DMS79 (cell line): ENCODE results near the gene CAMK1D.
"Not testable (repeated sequence)": the region's sequence is repeated elsewhere in the genome, so short reads cannot be mapped to it uniquely, and the experiment has no call there.

Experiments used
- DNase-seq: peaks from one replicate; lab custom pipeline; 2025; lab: John Stamatoyannopoulos, UW

CAMK1D gene

DNA sequence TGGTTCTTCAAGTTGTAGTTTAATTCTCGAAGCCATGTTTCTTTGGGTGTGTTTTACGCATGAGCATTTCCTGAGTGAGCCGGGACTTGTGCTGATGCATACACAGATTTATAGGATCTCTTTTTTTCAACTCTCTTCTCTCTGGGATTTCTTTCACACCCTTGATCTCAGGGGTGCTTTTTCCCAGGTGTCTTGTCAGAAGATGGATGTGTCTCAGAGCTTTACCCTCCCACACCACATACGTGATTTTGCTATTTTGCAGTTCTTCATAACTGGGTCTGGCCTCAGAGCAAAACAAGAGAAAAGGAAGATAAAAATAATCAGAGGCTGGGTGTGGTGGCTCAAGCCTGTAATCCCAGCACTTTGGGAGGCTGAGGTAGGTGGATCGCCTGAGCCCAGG lies 177.0 kb downstream of the CAMK1D start:
- no peak for DNase-seq

GRCh38 chr10:12529976-12530375 lies 180.6 kb downstream of the CAMK1D start:
- no peak for DNase-seq

DNA sequence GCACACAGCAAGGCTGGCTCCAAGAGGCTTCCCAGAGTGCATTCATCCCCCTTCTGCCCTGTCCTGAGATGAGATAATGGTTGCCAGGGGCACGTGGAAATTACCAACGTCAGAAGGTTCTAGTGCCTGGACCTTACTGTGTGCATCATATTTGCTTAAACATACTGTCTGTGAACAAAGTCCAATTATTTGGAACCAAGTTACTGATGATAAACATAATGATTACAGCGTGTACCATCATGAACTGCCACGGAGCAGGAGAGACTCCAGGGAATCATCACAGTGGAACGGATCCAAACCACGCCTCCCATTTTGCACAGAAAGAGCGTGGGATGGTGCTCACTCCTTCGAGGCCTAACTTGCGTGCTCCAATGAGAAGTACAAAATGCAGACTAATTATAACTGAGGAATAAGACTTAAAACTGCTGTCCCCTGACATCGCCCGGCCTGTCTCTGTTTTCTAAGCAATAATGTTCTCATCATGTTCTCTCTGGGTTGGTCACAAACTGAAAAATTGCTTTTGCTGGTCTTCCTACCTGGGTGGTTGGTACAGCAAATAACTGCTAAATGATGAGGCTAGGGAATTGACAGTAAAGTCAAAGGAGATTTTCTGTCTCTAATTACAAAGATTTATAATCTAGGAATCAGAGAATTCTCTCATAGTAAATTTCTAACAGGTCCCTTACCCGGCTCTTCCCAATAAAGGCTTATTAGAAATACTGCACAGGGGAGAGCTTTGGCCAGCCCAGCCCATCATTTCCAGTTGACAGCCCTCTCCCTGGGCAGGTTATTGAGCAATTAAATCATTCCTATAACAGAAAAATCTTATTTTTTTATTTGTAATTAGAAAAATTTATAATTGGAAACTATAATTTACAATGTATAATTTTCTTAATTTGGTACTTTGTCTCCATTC lies 182.2 kb downstream of the CAMK1D start:
- no peak for DNase-seq

DNA sequence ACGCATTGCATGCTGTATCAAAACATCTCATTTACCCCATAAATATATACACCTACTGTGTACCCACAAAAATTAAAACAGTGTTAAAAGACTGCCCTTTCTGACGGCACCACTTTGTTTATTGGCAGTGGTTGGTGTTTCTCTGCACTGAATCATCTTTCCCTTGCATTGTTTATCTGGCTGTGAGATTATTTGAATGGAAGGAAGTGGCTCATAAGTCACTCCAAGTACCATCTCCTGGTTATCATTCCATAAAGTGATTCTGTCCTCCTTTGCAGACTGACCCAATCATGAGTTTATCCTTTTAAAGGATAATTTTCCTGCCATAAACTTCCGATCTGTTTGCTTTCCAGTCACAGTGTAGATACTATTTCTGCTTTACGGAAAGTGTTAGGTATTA lies 183.8 kb downstream of the CAMK1D start:
- DNase-seq: no peak

GRCh38 chr10:12533723-12534122 lies 184.4 kb downstream of the CAMK1D start:
- DNase-seq: no peak

- no peak for DNase-seq
Measured at GRCh38 chr10:12534824-12535223, 185.5 kb downstream of the CAMK1D start.

DNA sequence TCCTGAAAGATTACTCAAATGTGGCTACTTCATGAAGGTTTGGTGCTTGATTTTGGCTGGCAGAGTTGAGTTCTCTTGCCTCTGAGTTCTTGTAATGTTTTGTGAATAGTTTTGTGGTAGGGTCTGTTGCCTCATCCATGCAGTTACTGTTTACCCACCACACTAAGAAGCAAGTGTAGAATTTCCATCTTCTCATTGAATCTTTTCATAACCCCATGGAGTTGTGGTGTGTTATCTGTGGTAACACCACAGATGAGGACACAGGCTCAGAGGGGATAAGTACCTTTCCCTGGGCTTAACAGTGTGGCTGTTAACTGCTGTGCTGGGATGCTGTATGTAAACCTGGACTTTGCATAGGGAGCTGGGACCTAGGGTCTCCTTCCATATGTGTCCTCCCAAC lies 186.3 kb downstream of the CAMK1D start:
- DNase-seq: no peak

DNA sequence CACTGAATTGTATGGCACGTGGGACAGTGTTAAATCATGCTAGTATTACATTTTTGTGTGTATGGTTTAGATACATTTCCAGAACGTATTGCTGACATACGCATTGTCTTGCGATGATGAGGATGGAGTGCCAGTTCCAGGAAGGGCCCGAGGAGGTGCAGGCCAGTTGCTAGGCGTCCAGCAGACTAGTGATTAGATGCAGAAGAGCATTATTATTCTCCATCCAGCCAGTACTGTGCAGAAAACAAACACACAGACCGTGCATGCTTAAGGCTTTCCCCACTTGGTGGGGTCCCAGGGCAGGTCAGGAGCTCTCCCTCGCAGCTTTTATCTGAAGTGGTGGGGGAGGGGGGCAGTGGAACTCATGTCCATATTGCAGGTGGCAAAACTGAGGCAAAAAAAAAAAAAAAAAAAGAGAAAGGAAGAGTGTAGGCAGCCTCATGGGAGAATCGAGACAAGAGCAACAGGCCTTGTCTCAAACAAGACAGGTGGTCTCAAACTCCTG lies 189.2 kb downstream of the CAMK1D start:
- DNase-seq: no peak

DNA sequence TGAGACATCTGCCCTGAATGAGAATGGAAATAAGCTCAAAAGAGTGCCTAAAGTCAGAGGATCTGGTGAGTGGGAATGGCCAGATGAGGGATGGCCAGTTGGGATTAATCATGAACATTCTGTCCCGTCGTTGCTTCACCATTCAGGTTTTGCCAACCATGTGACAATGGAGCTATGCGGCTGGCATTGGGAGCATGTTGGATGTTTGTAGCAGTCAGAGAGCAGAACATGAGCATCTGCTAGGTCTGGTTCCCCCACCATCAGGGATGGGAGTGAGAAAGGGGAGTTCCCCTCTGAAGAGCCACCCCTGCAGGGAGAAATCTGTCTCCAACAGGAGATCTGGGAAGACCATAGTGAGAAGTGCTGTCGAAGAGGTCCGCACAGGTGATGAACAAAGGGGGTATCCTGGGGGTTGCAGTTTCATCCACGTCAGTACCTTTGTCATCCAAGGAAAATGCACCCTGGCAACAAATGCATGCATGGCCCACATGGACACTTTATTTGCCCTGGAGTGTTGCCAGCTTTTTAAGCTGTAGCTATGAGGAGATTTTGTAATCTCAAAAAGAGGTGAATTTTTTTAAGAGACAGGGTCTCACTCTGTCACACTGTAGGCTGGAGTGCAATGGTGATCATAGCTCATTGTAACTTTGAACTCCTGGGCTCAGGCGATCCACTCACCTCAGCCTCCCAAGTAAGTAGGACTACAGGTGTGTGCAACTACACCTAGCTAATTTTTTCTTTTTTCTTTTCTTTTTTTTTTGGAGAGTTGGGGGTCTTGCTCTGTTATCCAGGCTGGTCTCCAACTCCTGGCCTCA lies 190.2 kb downstream of the CAMK1D start:
- DNase-seq: no peak

GRCh38 chr10:12540341-12540781 lies 191.0 kb downstream of the CAMK1D start:
- peak; percentile 39 for DNase-seq

DNA sequence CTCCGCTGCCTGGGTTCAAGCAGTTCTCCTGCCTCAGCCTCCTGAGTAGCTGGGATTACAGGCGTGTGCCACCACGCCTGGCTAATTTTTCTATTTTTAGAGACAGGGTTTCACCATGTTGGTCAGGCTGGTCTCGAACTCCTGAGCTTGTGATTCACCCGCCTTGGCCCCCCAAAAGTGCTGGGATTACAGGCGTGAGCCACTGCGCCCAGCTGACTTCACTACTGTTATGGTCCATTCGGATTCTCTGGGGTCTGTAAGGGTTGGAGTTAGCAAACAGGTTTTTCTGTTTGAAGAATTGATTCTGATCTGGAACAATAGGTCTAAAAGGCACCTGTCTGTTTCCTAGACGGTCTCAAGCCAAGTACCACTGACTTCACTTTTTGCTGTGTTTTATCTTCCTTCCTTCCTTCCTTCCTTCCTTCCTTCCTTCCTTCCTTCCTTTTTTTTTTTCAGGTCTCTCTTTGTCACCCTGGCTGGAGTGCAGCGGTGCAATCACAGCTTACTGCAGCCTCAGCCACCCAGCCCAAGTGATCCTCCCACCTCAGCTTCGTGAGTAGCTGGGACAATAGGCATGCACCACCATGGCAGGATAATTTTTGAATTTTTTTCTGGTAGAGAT lies 192.2 kb downstream of the CAMK1D start:
- no peak for DNase-seq

DNA sequence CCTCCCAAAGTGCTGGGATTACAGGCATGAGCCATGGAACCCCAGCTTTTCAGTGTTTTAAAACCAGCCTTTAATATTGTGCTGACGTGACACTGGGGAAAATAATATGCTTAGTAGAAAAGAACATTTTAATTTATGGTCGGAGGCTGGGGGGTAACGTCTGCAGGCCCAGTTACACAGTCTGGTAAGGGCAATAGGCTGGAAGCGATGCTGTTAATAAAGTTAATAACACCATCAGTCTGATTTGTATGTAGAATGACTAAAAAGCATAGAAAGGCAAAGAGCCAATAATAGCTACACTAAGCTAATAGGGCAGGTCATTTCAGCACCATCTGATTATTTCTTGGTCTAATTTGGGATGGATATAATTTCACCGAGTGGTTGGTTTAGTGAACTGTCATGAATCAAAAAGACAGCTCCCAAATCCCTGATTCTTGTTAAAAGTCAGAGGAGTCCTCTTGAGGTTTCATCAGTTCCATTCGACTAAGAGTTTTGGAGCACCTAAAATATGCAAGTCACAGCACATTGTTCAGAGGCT lies 192.9 kb downstream of the CAMK1D start:
- DNase-seq: no peak

GRCh38 chr10:12543589-12543988 lies 194.2 kb downstream of the CAMK1D start:
- no peak for DNase-seq

GRCh38 chr10:12546160-12546802 lies 196.9 kb downstream of the CAMK1D start:
- not testable (repeated sequence) for DNase-seq

DNA sequence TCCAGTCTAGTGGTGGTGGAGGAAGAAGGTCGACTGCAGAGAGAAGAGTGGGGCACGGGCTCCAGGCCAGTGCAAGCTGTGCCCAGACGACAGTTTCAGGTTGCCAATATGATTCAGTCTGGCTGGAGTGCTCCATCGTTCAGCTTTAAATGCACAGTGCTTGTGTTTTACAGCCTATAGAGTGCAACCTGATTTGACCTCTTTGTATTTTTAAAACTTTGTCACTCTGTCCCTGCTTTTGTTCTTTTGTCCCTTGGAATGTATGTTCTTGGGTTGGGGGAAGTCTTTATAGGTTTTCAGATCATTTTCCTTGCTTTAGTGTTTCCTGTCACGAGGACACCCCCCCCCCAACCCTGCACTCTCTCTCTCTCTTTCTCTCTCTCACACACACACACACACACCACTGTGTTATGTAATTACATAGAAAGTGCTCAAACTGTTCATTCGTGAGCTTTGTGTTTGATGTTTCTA lies 198.0 kb downstream of the CAMK1D start:
- DNase-seq: peak; percentile 20

- no peak for DNase-seq
Measured at GRCh38 chr10:12549297-12549696, 199.9 kb downstream of the CAMK1D start.

GRCh38 chr10:12550994-12551393 lies 201.6 kb downstream of the CAMK1D start:
- DNase-seq: no peak

DNA sequence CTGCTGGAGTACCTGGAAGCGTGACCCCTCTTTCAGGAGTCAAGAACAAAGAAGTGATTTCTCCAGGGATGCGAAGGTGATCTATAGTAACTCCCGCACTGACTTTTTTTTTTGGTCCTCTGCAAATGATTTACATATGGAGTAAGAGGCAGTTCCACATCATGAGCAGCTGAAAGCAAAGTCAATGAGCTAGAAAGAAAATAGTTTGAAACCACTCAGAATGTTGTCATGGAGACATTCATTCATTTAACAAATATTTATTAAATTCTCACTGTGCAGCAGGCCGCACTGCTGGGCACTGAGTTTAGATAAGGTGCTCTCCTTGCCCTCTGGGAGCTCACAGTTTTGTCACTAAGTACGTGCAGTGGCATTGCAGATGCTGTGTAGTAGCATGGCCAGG lies 206.7 kb downstream of the CAMK1D start:
- peak; percentile 47 for DNase-seq

GRCh38 chr10:12559578-12560178 lies 210.3 kb downstream of the CAMK1D start:
- DNase-seq: peak; percentile 72

- no peak for DNase-seq
Measured at GRCh38 chr10:12561307-12561706, 212.0 kb downstream of the CAMK1D start.

GRCh38 chr10:12561720-12562119 lies 212.4 kb downstream of the CAMK1D start:
- no peak for DNase-seq
